ENCODE data around the gene ZBTB20. TPM values are rescaled to one million over a fixed set of nuclear protein-coding genes. Genes with fewer than 3 reads are reported as not detected.

ZBTB20 gene
- total RNA-seq, 6 experiments from 2014 or later, result 36.7 to 59.4 (median 46.7) TPM

GRCh38 chr3:114496874-114497273, 650.2 kb downstream of the ZBTB20 start:
- peak; percentile 19 to 67 (median 48) for DNase-seq
- Histone ChIP-seq H3K36me3 (no peaks in the 10 kb centered on the region), H3K4me1 (peaks cover 0 to 17% (median 2%) of the 10 kb centered on the region in 4 donors), H3K27me3 (no peaks in the 10 kb centered on the region), H3K4me3 (no peak overlapping the region), H3K9me3 (no peaks in the 10 kb centered on the region), H3K27ac (peak overlapping the region in 1 of 3 donors; percentile 44)
- TF ChIP-seq CTCF (IDR thresholded peaks at IDR 0.05) (no peak), POLR2A (IDR thresholded peaks at IDR 0.05) (no peak)
- no CpG with 5 or more reads among the region's 2 CpGs for WGBS (ENCODE audit: insufficient coverage, low coverage, low lambda C conversion rate, missing lambda C conversion rate)
- intact Hi-C loops (cut with DNase I), result no loop called here
- peak; percentile 94 to 97 (median 95) for ATAC-seq

DNA sequence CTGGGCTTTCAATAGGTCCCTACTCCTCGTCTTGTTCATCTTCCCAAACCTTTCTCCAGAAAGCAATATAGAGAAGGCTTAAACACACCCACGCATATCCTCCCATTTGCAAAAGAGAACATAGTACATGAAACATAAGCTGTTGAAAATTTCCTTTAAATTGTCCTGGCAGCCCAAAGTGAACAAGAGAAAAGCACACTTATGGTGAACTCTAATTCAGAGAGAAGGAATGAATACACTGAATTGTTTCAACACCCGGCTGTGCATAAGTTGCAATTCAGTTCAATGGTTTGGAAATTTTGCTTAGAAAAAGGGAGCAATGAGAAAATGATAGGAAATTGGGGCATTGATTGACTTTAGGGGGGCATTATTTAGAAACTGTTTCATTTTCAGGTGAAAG, 650.6 kb downstream of the ZBTB20 start:
- 75% methylated on average over 3 of the region's 3 CpGs for WGBS (ENCODE audit: insufficient coverage, low coverage, low lambda C conversion rate, missing lambda C conversion rate)

GRCh38 chr3:114496021-114496434, 651.1 kb downstream of the ZBTB20 start:
- Histone ChIP-seq H3K36me3 (no peaks in the 10 kb centered on the region), H3K4me3 (no peak overlapping the region), H3K9me3 (no peaks in the 10 kb centered on the region), H3K27ac (peak overlapping the region in 1 of 3 donors; percentile 44), H3K4me1 (peaks cover 0 to 17% (median 2%) of the 10 kb centered on the region in 4 donors), H3K27me3 (no peaks in the 10 kb centered on the region)
- intact Hi-C loops (cut with DNase I), result no loop called here
- 40% methylated on average over 1 of the region's 1 CpG for WGBS (ENCODE audit: insufficient coverage, low coverage, low lambda C conversion rate, missing lambda C conversion rate)
- peak in 3 of 4 donors; percentile 6 to 52 (median 19) for ATAC-seq
- peak in 1 of 3 donors; percentile 53 for DNase-seq
- TF ChIP-seq CTCF (IDR thresholded peaks at IDR 0.05) (no peak), POLR2A (IDR thresholded peaks at IDR 0.05) (no peak)

More for the DNA sequence above, 650.6 kb downstream of the ZBTB20 start:
- ATAC-seq, result peak in 1 of 4 donors; percentile 10
- Histone ChIP-seq H3K27me3 (no peaks in the 10 kb centered on the region), H3K36me3 (no peaks in the 10 kb centered on the region), H3K4me1 (peaks cover 0 to 17% (median 2%) of the 10 kb centered on the region in 4 donors), H3K9me3 (no peaks in the 10 kb centered on the region), H3K27ac (peak overlapping the region in 1 of 3 donors; percentile 44), H3K4me3 (no peak overlapping the region)
- no peak for DNase-seq
- intact Hi-C loops (cut with DNase I), result no loop called here
- TF ChIP-seq POLR2A (IDR thresholded peaks at IDR 0.05), result no peak
- TF ChIP-seq CTCF (IDR thresholded peaks at IDR 0.05), result no peak

GRCh38 chr3:114494498-114494897, 652.6 kb downstream of the ZBTB20 start:
- H3K4me3 ChIP-seq, result no peak overlapping the region
- H3K27ac ChIP-seq, result no peak overlapping the region
- 50% methylated on average over 1 of the region's 1 CpG for WGBS (ENCODE audit: insufficient coverage, low coverage, low lambda C conversion rate, missing lambda C conversion rate)
- TF ChIP-seq POLR2A (IDR thresholded peaks at IDR 0.05) (no peak), CTCF (IDR thresholded peaks at IDR 0.05) (no peak)
- intact Hi-C loops (cut with DNase I), result no loop called here
- H3K36me3 ChIP-seq, result no peaks in the 10 kb centered on the region
- no peaks in the 10 kb centered on the region for H3K27me3 ChIP-seq
- ATAC-seq (peak in 1 of 4 donors; percentile 10), DNase-seq (no peak)
- no peaks in the 10 kb centered on the region for H3K9me3 ChIP-seq
- H3K4me1 ChIP-seq, result peaks cover 0 to 17% (median 2%) of the 10 kb centered on the region in 4 donors

Data from right lobe of liver (tissue), 6 donors.